Osteoblast (primary cell): ENCODE measurements around the gene CCDC68. TPM values are rescaled to one million over a fixed set of nuclear protein-coding genes. Genes with fewer than 3 reads are reported as not detected.
A peak's percentile ranks its signal among the peaks of the same experiment; 100 is the strongest.

Experiments used
- DNase-seq: peaks from one replicate; pipeline ENCODE4 v3.0.0; 2011; ENCODE audit warnings: low spot score, mixed read lengths; ENCODE audit not compliant: insufficient read length; ENCODE audit errors: missing footprints
- H2AFZ ChIP-seq: 2 replicates; pipeline ENCODE4 v1.6.0; 2011; ENCODE audit warnings: mild to moderate bottlenecking, low read length
- H3K27ac ChIP-seq: 2 replicates; pipeline ENCODE4 v1.5.1; 2011; ENCODE audit warnings: mild to moderate bottlenecking, low read depth, low read length, moderate library complexity
- H3K27me3 ChIP-seq: 2 replicates; pipeline ENCODE4 v1.6.0; 2012; ENCODE audit warnings: mild to moderate bottlenecking, control low read depth, inconsistent platforms, low read length, moderate library complexity; ENCODE audit not compliant: insufficient read depth
- H3K36me3 ChIP-seq: 2 replicates; pipeline ENCODE4 v1.5.1; 2011; ENCODE audit warnings: mild to moderate bottlenecking, low read length, control low read depth, moderate library complexity; ENCODE audit not compliant: insufficient read depth
- H3K4me1 ChIP-seq: 2 replicates; pipeline ENCODE4 v1.5.1; 2011; ENCODE audit warnings: mild to moderate bottlenecking, low read length, control low read depth, moderate library complexity; ENCODE audit not compliant: insufficient read depth
- H3K4me2 ChIP-seq: 2 replicates; pipeline ENCODE4 v1.6.0; 2011; ENCODE audit warnings: mild to moderate bottlenecking, low read length; ENCODE audit not compliant: insufficient read depth
- H3K4me3 ChIP-seq: fragments of 200-600 bp; sonication (generic); 3 replicates; pipeline ENCODE4 v1.5.1; 2012; ENCODE audit warnings: mild to moderate bottlenecking, low read length, inconsistent platforms; ENCODE audit not compliant: insufficient read depth
- H3K79me2 ChIP-seq: 2 replicates; pipeline ENCODE4 v1.6.0; 2012; ENCODE audit warnings: mild to moderate bottlenecking, low read length, control low read depth, inconsistent platforms; ENCODE audit not compliant: insufficient read depth
- H3K9me3 ChIP-seq: 2 replicates; pipeline ENCODE4 v1.5.1; 2011; ENCODE audit warnings: low read depth, low read length, control low read depth
- H4K20me1 ChIP-seq: 2 replicates; pipeline ENCODE4 v1.6.0; 2012; ENCODE audit warnings: mild to moderate bottlenecking, low read length, control low read depth; ENCODE audit not compliant: insufficient read depth
- CTCF ChIP-seq: IDR thresholded peaks from 2 replicates; pipeline ENCODE4 v1.5.1; 2011; ENCODE audit warnings: mild to moderate bottlenecking, low read depth, low read length, moderate library complexity; ENCODE audit errors: extremely low read depth
- total RNA-seq: library from RNA; depleted of rRNA; stranded (reverse); fragments of >200 nt; gene quantifications from 2 replicates; pipeline ENCODE4 v1.2.3, GENCODE V29; 2012

The CCDC68 gene
- total RNA-seq, 1 donor, result 9.0 TPM

- H3K4me2 ChIP-seq, result no peak overlapping the region
- peaks cover 5% of the 10 kb centered on the region for H3K4me1 ChIP-seq
- H4K20me1 ChIP-seq, result no peaks in the 10 kb centered on the region
- H3K27ac ChIP-seq, result no peak overlapping the region
- no peaks in the 10 kb centered on the region for H3K27me3 ChIP-seq
- H3K36me3 ChIP-seq, result no peaks in the 10 kb centered on the region
- no peak for DNase-seq
- H3K9me3 ChIP-seq, result no peaks in the 10 kb centered on the region
- no peaks in the 10 kb centered on the region for H3K79me2 ChIP-seq
- TF ChIP-seq CTCF, result no peak
- no peak overlapping the region for H2AFZ ChIP-seq
- no peak overlapping the region for H3K4me3 ChIP-seq
Observed at GRCh38 chr18:54932472-54932871, 26.8 kb downstream of the CCDC68 start.

- Histone ChIP-seq H4K20me1 (no peaks in the 10 kb centered on the region), H3K36me3 (no peaks in the 10 kb centered on the region), H2AFZ (no peak overlapping the region), H3K4me1 (peaks cover 17% of the 10 kb centered on the region), H3K9me3 (no peaks in the 10 kb centered on the region), H3K79me2 (no peaks in the 10 kb centered on the region), H3K4me3 (no peak overlapping the region), H3K27ac (no peak overlapping the region), H3K4me2 (no peak overlapping the region), H3K27me3 (no peaks in the 10 kb centered on the region)
- peak; percentile 17 for TF ChIP-seq CTCF
- no peak for DNase-seq
Observed at GRCh38 chr18:54931152-54931551, 28.1 kb downstream of the CCDC68 start.

GRCh38 chr18:54928236-54928635 is 31.0 kb downstream of the CCDC68 start:
- Histone ChIP-seq H3K9me3 (no peaks in the 10 kb centered on the region), H3K79me2 (no peaks in the 10 kb centered on the region), H3K27me3 (no peaks in the 10 kb centered on the region), H3K4me1 (peaks cover 25% of the 10 kb centered on the region), H2AFZ (peak overlapping the region; percentile 30), H4K20me1 (no peaks in the 10 kb centered on the region), H3K4me2 (no peak overlapping the region), H3K4me3 (no peak overlapping the region), H3K27ac (no peak overlapping the region), H3K36me3 (no peaks in the 10 kb centered on the region)
- TF ChIP-seq CTCF, result no peak
- DNase-seq, result no peak

- H3K27ac ChIP-seq, result no peak overlapping the region
- no peak overlapping the region for H3K4me3 ChIP-seq
- TF ChIP-seq CTCF, result no peak
- H3K4me1 ChIP-seq, result peaks cover 25% of the 10 kb centered on the region
- DNase-seq, result no peak
- H3K27me3 ChIP-seq, result no peaks in the 10 kb centered on the region
- no peaks in the 10 kb centered on the region for H4K20me1 ChIP-seq
- H3K36me3 ChIP-seq, result no peaks in the 10 kb centered on the region
- H3K79me2 ChIP-seq, result no peaks in the 10 kb centered on the region
- H3K4me2 ChIP-seq, result peak overlapping the region; percentile 23
- H2AFZ ChIP-seq, result no peak overlapping the region
- no peaks in the 10 kb centered on the region for H3K9me3 ChIP-seq
Observed at GRCh38 chr18:54926593-54927325, 32.5 kb downstream of the CCDC68 start.
